Natural killer cell treated with Interleukin-12 subunit alpha and Interleukin-12 subunit beta and Interleukin-15 and Interleukin-18, amount 100 ng/mL, for 72 hours (primary cell): ENCODE results near the gene KCNJ10. TPM values are rescaled to one million over a fixed set of nuclear protein-coding genes. Genes with fewer than 3 reads are reported as not detected.

ENCODE experiments used
- ATAC-seq, 2 donors: fragments of 150-1000 bp; cut with Tn5 transposase in 1 of 2; sonication (Bioruptor Pico), chemical (Tn5 transposase) in 1 of 2; 2 replicates each; pipeline ENCODE4 v1.10.0; 2021
- DNase-seq: peaks from one replicate; pipeline ENCODE4 v3.0.0; 2022; ENCODE audit warnings: low spot score
- H3K27ac Mint-ChIP-seq, 2 donors: 1 replicate in 1 of 2; 2 replicates in 1 of 2; pipeline ENCODE4 v1.8.0; 2022; ENCODE audit warnings: mixed read lengths in 2 of 2, mild to moderate bottlenecking in 1 of 2, moderate library complexity in 1 of 2
- H3K27me3 Mint-ChIP-seq, 2 donors: 1 replicate in 1 of 2; 2 replicates in 1 of 2; pipeline ENCODE4 v1.8.0; 2022; ENCODE audit warnings: mixed read lengths in 2 of 2
- H3K36me3 Mint-ChIP-seq: one replicate; pipeline ENCODE4 v1.8.0; 2022; ENCODE audit warnings: mixed read lengths
- H3K4me1 Mint-ChIP-seq, 2 donors: 1 replicate in 1 of 2; 2 replicates in 1 of 2; pipeline ENCODE4 v1.8.0; 2022; ENCODE audit warnings: low read depth in 2 of 2, mixed read lengths in 2 of 2, mild to moderate bottlenecking in 1 of 2
- H3K4me3 Mint-ChIP-seq: one replicate; pipeline ENCODE4 v1.8.0; 2022; ENCODE audit warnings: mixed read lengths
- H3K9me3 Mint-ChIP-seq: 2 replicates; pipeline ENCODE4 v1.8.0; 2022; ENCODE audit warnings: mixed read lengths
- total RNA-seq, 2 donors: library from RNA; stranded (reverse); gene quantifications; one replicate each; pipeline ENCODE4 v1.2.3, GENCODE V29; 2022

Gene KCNJ10
- total RNA-seq, 2 donors from 2014 or later: 0.50 TPM; not detected in 1

DNA sequence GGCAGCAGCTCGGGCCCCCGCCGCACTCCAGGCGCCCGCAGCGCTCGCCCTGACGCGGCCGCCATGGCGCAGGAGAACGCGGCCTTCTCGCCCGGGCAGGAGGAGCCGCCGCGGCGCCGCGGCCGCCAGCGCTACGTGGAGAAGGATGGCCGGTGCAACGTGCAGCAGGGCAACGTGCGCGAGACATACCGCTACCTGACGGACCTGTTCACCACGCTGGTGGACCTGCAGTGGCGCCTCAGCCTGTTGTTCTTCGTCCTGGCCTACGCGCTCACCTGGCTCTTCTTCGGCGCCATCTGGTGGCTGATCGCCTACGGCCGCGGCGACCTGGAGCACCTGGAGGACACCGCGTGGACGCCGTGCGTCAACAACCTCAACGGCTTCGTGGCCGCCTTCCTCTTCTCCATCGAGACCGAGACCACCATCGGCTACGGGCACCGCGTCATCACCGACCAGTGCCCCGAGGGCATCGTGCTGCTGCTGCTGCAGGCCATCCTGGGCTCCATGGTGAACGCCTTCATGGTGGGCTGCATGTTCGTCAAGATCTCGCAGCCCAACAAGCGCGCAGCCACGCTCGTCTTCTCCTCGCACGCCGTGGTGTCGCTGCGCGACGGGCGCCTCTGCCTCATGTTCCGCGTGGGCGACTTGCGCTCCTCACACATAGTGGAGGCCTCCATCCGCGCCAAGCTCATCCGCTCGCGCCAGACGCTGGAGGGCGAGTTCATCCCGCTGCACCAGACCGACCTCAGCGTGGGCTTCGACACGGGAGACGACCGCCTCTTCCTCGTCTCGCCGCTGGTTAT is 14.2 kb upstream of the KCNJ10 start:
- no peaks in the 10 kb centered on the region for H3K9me3 Mint-ChIP-seq
- no peak overlapping the region for H3K27ac Mint-ChIP-seq
- H3K4me1 Mint-ChIP-seq: peaks cover 5 to 10% of the 10 kb centered on the region in 2 donors
- ATAC-seq (peak; percentile 49 to 70), DNase-seq (no peak)
- H3K36me3 Mint-ChIP-seq: no peaks in the 10 kb centered on the region
- H3K27me3 Mint-ChIP-seq: peaks cover 33 to 39% of the 10 kb centered on the region in 2 donors
- H3K4me3 Mint-ChIP-seq: peak overlapping the region; percentile 66

DNA sequence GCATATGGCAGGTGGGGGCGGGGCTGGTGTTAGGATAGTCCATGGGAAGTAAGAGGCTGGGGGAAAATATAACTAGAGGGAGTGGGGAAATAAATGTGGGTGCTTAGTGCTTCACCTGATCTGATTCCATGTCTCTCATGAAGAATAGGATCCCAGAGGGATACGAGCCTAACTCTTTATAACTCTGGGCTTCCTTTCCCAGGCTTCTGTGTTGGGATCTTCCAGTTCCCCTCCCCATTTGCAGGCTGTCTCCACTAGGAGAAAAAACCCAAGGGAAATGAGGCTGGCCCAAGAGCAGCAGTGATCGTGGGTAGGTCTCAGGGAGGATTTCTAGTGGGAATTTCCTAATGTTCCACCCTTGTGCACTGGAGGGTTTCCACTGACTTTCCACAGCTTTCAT is 13.0 kb upstream of the KCNJ10 start:
- Mint-ChIP-seq H3K36me3 (no peaks in the 10 kb centered on the region), H3K4me3 (no peak overlapping the region), H3K27ac (no peak overlapping the region), H3K4me1 (peaks cover 5 to 10% of the 10 kb centered on the region in 2 donors), H3K27me3 (peaks cover 38 to 47% of the 10 kb centered on the region in 2 donors), H3K9me3 (no peaks in the 10 kb centered on the region)
- ATAC-seq: no peak
- DNase-seq: no peak

DNA sequence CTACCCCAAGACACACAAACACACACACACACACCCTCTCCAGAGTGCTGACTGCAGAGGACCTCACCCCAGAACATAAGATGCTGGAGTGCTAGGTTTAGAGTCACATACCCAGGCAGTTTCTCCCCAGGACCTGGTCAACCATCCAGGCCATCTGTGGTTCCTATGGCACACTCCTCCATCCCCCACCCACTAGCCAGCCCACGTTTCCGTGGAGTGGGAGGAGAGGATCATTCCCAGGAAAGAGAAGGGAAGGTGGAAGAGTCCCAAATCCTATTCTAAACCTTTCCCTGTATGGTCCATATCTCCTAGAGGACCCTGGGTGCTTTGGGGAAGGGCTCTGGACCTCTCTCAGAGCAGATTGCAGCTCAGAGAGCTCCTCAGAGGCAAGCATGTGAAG is 12.5 kb upstream of the KCNJ10 start:
- peaks cover 5 to 10% of the 10 kb centered on the region in 2 donors for H3K4me1 Mint-ChIP-seq
- no peak for ATAC-seq
- H3K4me3 Mint-ChIP-seq: no peak overlapping the region
- no peak for DNase-seq
- no peak overlapping the region for H3K27ac Mint-ChIP-seq
- H3K9me3 Mint-ChIP-seq: no peaks in the 10 kb centered on the region
- H3K36me3 Mint-ChIP-seq: no peaks in the 10 kb centered on the region
- peaks cover 39 to 50% of the 10 kb centered on the region in 2 donors for H3K27me3 Mint-ChIP-seq

DNA sequence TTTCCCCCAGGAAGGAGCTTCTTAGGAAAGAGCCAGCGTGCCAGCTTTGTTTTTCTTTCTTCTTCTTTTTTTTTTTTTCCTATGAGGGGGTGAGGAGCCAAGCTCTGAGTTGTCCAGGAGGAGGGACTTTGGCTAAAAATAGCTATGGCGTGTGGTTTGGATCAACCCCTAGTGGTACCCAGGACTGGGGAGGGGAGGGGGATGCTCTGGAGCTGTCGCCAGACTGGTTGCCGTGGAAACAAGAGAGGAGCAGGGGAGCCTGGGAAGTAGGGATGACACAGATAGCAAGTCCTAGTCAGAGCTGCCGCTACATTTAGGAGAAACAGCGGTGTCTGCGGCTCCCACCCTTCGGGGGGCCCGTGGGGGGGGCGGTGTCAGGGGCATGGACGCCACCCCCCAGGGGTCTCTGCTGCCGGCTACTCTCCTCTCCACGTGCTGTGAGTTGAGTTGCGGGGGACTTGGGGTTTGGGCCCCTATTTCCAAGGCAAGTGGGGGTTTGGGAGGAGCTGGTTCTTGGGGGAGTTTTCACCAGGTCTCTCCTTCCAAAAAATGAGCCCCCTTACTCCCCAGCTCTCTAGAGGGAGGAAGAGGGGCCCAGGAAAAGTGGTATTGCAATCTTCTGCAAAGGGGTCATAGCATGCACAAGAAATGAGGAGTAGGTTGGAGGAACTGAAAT is 11.4 kb upstream of the KCNJ10 start, which contains the start of gene KCNJ9:
TSS of gene KCNJ9 (plus strand) at position 278 of the 676 bp plus-strand sequence. CDS start 2,493 bp downstream, outside the sequence.
- H3K27ac Mint-ChIP-seq: no peak within 1 kb of the TSS
- peaks cover 5 to 10% of the 10 kb centered on the region in 2 donors for H3K4me1 Mint-ChIP-seq
- no peaks in the 10 kb centered on the region for H3K9me3 Mint-ChIP-seq
- ATAC-seq (no peak), DNase-seq (no peak)
- no peaks in the 10 kb centered on the region for H3K36me3 Mint-ChIP-seq
- no peak within 1 kb of the TSS for H3K4me3 Mint-ChIP-seq
- peaks cover 42 to 55% of the 10 kb centered on the region in 2 donors for H3K27me3 Mint-ChIP-seq

DNA sequence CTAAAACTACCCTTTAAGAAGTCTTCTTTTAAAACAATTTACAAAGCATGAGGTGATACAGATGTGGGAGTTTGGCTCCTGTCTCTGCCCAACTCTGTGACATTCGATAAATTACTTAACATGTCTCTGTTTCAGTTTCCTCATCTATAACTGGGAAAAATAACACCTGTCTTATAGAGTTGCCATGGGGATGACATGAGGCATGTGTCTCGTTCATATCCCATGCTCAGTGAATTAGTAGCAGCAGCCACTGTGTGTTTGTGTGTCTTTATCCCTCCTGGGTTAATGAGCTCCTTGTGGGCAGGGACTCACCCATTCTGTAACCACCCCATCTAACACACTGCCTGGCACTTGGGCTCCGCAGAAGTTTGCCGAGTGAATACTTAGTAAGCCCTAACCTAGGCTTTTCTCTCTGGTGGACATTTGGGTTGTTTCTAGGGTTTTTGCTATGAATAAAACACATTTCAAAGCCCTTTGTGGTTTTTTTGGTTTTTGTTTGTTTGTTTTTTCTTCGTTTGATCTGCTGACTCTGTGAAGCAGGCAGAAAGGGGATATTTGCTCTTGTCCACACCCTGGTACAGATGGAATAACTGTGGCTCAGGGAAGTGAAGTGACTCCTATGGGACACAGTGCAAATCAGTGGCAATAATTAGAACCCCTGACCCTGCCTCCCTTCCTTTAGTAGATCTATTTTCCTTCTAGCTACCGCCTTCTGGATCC is 10.6 kb upstream of the KCNJ10 start:
- Mint-ChIP-seq H3K27ac (no peak overlapping the region), H3K9me3 (no peaks in the 10 kb centered on the region), H3K36me3 (no peaks in the 10 kb centered on the region), H3K4me3 (no peak overlapping the region), H3K4me1 (peaks cover 5 to 7% of the 10 kb centered on the region in 2 donors), H3K27me3 (peaks cover 42 to 55% of the 10 kb centered on the region in 2 donors)
- no peak for DNase-seq
- no peak for ATAC-seq

DNA sequence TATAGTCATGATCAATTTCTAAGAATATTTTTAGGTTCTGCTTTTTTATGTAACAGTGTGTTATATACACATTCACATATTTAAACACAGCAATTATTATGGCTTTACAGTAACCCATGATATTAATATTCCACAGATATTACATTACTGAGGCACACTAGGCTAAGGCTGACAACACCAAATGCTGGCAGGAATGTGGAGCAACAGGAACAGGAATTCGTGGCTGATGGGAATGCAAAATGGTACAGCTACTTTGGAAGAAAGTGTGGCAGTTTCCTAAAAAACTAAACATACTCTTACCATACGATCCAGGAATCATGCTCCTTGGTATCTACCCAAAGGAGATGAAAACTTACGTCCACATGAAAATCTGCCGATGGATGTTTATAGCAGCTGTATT is 9.5 kb upstream of the KCNJ10 start:
- no peak for ATAC-seq
- H3K4me1 Mint-ChIP-seq: peaks cover 4% of the 10 kb centered on the region in 2 donors

DNA sequence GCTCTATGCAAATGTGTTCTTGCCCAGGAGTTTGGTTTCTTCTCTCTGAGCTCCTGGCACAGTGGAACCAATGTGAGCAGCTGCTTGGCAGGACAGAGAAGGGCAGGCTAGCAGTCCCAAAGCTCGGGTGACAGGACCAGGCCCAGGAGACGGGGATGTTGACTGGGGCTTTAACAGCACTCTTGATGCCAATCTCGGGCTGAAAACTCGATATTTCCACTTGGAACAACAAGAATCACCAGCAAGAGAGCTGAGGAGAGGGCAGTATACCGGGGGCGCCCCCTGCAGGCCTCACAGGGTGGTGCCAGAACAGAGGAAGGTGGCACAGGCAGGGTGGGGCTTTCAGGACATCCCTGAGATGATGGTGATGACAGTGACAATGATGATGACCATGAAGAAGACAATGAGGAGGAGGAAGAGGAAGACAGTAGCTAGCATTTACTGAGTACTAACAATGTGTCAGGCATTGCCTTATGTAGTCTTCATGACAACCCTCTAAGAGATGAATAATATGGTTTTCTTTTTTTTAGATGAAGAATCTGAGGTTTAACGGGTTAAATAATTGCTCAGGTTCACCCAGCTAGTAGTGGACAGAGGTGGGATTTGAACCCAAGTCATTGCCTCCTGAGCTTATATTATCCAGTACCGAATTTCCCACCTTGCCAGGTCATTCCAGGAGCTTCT is 8.7 kb upstream of the KCNJ10 start:
- peaks cover 38 to 65% of the 10 kb centered on the region in 2 donors for H3K27me3 Mint-ChIP-seq
- DNase-seq (no peak), ATAC-seq (peak; percentile 78 to 79)
- no peaks in the 10 kb centered on the region for H3K36me3 Mint-ChIP-seq
- H3K27ac Mint-ChIP-seq: no peak overlapping the region
- no peaks in the 10 kb centered on the region for H3K4me1 Mint-ChIP-seq
- H3K9me3 Mint-ChIP-seq: no peaks in the 10 kb centered on the region
- H3K4me3 Mint-ChIP-seq: no peak overlapping the region

More for the DNA sequence above, 9.5 kb upstream of the KCNJ10 start:
- no peaks in the 10 kb centered on the region for H3K36me3 Mint-ChIP-seq
- H3K27me3 Mint-ChIP-seq: peaks cover 42 to 64% of the 10 kb centered on the region in 2 donors
- H3K27ac Mint-ChIP-seq: no peak overlapping the region
- H3K4me3 Mint-ChIP-seq: no peak overlapping the region
- no peak for DNase-seq
- no peaks in the 10 kb centered on the region for H3K9me3 Mint-ChIP-seq

DNA sequence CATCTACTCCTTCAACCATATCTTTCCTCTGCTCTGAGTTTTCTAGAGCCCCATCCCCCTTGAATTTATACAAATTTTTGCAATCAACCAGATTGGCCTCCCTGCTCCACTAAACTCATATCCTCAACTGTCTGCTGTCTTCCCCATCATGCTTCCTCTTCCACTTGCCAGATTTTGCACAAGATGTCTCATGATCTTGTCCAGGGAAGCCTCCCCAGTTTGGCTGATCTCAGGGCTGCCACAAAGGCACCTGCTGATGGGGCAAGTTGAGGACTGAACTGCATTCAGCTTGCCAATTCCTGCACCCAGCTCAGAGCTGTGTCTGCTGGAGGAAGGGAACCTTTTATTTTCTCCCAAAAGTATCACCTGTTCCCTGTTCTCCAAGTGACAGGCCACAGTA is 7.5 kb upstream of the KCNJ10 start:
- H3K4me3 Mint-ChIP-seq: no peak overlapping the region
- ATAC-seq: no peak
- H3K27me3 Mint-ChIP-seq: peaks cover 34 to 60% of the 10 kb centered on the region in 2 donors

DNA sequence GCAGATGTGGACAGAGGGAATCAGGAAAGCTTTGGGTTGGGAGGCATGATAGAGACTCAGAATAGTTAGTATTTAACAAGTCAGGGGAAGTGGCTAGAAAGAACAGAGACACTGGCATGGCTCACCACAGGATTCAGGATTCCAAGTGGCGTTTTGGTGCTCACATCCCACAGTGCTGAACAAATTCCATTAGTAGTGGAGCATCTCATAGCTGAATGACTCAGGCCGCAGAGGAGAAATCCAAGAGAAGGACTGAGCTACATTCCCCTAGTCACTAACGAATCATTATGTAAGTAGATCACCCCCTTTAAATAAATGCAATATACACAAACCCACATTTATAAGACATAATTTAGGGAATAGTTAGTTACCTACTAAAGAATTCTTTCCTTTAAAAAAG is 6.3 kb upstream of the KCNJ10 start:
- no peaks in the 10 kb centered on the region for H3K4me1 Mint-ChIP-seq
- peaks cover 35 to 59% of the 10 kb centered on the region in 2 donors for H3K27me3 Mint-ChIP-seq
- H3K27ac Mint-ChIP-seq: no peak overlapping the region
- H3K9me3 Mint-ChIP-seq: no peaks in the 10 kb centered on the region
- H3K4me3 Mint-ChIP-seq: no peak overlapping the region
- ATAC-seq (no peak), DNase-seq (no peak)
- H3K36me3 Mint-ChIP-seq: no peaks in the 10 kb centered on the region

More for the DNA sequence above, 7.5 kb upstream of the KCNJ10 start:
- Mint-ChIP-seq H3K4me1 (no peaks in the 10 kb centered on the region), H3K9me3 (no peaks in the 10 kb centered on the region), H3K27ac (no peak overlapping the region), H3K36me3 (no peaks in the 10 kb centered on the region)
- no peak for DNase-seq

DNA sequence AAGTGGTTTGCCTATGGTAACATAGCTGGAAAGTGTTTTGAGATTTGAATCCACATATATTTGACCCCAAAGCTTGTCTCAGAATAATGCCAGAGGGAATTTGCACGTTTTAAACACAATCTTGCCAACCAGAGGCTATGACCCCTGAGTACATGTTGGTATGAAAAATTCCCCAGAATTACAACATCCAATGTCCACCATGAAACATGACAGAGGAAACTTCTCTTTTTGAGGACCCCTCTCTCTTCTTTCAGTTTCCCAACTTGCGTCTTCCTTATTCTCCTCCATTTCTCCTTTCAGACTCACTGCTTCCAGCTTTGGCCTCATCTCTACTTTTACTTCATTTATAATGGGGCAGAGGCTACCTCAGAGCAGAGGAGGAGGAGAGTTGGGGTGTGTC is 5.9 kb upstream of the KCNJ10 start:
- Mint-ChIP-seq H3K4me1 (no peaks in the 10 kb centered on the region), H3K36me3 (no peaks in the 10 kb centered on the region), H3K9me3 (no peaks in the 10 kb centered on the region), H3K27me3 (peaks cover 32 to 58% of the 10 kb centered on the region in 2 donors), H3K4me3 (no peak overlapping the region), H3K27ac (no peak overlapping the region)
- no peak for DNase-seq
- no peak for ATAC-seq

DNA sequence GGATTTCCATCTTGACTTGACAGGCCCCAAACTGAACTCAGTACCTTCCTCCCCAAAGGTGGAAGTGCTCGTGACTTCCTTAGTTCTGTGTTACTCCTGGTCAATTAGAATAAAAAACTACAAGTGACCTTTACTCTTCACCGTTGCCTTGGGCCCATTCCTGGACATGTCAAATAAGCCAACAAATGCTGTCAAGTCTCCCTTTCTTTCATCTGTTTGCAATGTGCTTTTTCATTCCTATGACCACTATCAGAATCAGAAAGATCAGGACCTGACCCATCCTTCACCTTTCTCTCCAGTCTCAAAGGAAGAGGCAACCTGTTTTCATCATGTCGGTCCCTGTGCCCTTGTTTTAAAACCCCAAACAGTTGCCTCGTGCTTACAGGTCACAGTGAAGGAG is 4.9 kb upstream of the KCNJ10 start:
- Mint-ChIP-seq H3K4me1 (peaks cover 6 to 7% of the 10 kb centered on the region in 2 donors), H3K27me3 (peaks cover 32 to 56% of the 10 kb centered on the region in 2 donors)

DNA sequence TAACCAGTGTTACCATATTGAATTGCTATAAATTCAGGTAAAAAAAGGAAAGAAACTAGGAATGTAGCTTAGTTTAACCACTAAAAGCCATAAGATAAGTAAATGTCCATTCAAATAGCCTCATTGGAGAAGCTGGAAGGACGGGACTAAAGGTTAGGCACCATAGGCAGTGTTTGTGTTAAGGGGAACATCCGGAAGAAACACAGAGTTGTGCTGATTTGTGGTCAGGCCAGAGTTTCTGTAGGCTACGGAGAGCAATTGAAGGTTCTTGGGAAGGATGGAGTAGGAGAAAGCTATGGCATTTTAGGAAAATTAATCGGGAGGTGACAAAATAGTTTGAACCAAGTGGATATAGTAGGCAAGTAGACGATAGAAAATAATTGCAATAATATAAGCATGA is 1.3 kb upstream of the KCNJ10 start:
- Mint-ChIP-seq H3K9me3 (no peaks in the 10 kb centered on the region), H3K27me3 (peaks cover 33 to 47% of the 10 kb centered on the region in 2 donors), H3K36me3 (no peaks in the 10 kb centered on the region), H3K27ac (no peak overlapping the region), H3K4me3 (no peak overlapping the region), H3K4me1 (peaks cover 6 to 11% of the 10 kb centered on the region in 2 donors)
- ATAC-seq (no peak), DNase-seq (no peak)

More for the DNA sequence above, 4.9 kb upstream of the KCNJ10 start:
- no peaks in the 10 kb centered on the region for H3K9me3 Mint-ChIP-seq
- no peak for ATAC-seq
- DNase-seq: no peak
- no peak overlapping the region for H3K27ac Mint-ChIP-seq
- H3K36me3 Mint-ChIP-seq: no peaks in the 10 kb centered on the region
- no peak overlapping the region for H3K4me3 Mint-ChIP-seq
